Tibial nerve (tissue), 4 donors: ENCODE data around the gene RGSL1. TPM values are rescaled to one million over a fixed set of nuclear protein-coding genes. Genes with fewer than 3 reads are reported as not detected.
"Not testable (repeated sequence)": the region's sequence is repeated elsewhere in the genome, so short reads cannot be mapped to it uniquely, and the experiment has no call there.

Experiments used
- DNase-seq, 2 donors: peaks; one replicate each; pipeline ENCODE4 v3.0.0-alpha.2; 2019; ENCODE audit warnings: low spot score in 2 of 2
- H3K27ac ChIP-seq, 4 donors: fragments of 200-600 bp; sonication (generic) in 3 of 4; one replicate each; pipeline ENCODE4 v1.5.1; 2017 to 2019; ENCODE audit warnings: mild to moderate bottlenecking in 1 of 4
- H3K27me3 ChIP-seq, 2 donors: fragments of 200-600 bp; sonication (generic) in 1 of 2; one replicate each; pipeline versions ENCODE4 v1.5.1 to v1.6.0; 2017 to 2019
- H3K36me3 ChIP-seq, 3 donors: fragments of 200-600 bp; sonication (generic); one replicate each; pipeline ENCODE4 v1.5.1; 2018 to 2019
- H3K4me1 ChIP-seq, 4 donors: fragments of 200-600 bp; sonication (generic) in 3 of 4; one replicate each; pipeline ENCODE4 v1.5.1; 2017 to 2019
- H3K4me3 ChIP-seq, 4 donors: fragments of 200-600 bp; sonication (generic) in 3 of 4; one replicate each; pipeline ENCODE4 v1.5.1; 2017 to 2019; ENCODE audit warnings: mild to moderate bottlenecking in 1 of 4, moderate library complexity in 1 of 4
- H3K9me3 ChIP-seq, 4 donors: fragments of 200-600 bp; sonication (generic) in 3 of 4; one replicate each; pipeline ENCODE4 v1.5.1; 2017 to 2019
- CTCF ChIP-seq, 5 experiments: fragments of 200-600 bp in 3 of 5; fragments of 450-650 bp in 2 of 5; sonication (generic) in 3 of 5; IDR thresholded peaks; one replicate each; pipeline ENCODE4 v1.5.1; 2016 to 2019; ENCODE audit warnings: antibody characterized with exemption in 5 of 5, mild to moderate bottlenecking in 3 of 5, moderate library complexity in 2 of 5
- EP300 ChIP-seq, 2 donors: sonication (generic); formaldehyde crosslinking; IDR thresholded peaks; one replicate each; pipeline ENCODE4 v1.6.1; 2017; ENCODE audit warnings: antibody characterized with exemption in 2 of 2, mild to moderate bottlenecking in 1 of 2
- POLR2A ChIP-seq, 2 donors: fragments of 450-650 bp; IDR thresholded peaks; one replicate each; pipeline ENCODE4 v1.6.1; 2017; ENCODE audit warnings: antibody characterized with exemption in 2 of 2, mild to moderate bottlenecking in 2 of 2, moderate library complexity in 2 of 2
- WGBS, 2 donors: methylation state at CpG; one replicate each; pipeline ENCODE4 v1.1.5; 2018; 5-methylcytosine and 5-hydroxymethylcytosine counted together
- total RNA-seq, 4 donors: library from RNA; depleted of rRNA; stranded (reverse); fragments of >200 nt; gene quantifications; one replicate each; pipeline ENCODE4 v1.1.0, GENCODE V29; 2016

The RGSL1 gene
- total RNA-seq, 4 donors from 2014 or later = not detected

GRCh38 chr1:182525342-182525741, 75.4 kb downstream of the RGSL1 start:
- Histone ChIP-seq H3K27ac (no peak overlapping the region), H3K27me3 (no peaks in the 10 kb centered on the region), H3K36me3 (no peaks in the 10 kb centered on the region), H3K4me3 (no peak overlapping the region), H3K4me1 (no peaks in the 10 kb centered on the region), H3K9me3 (peaks cover 0 to 36% (median 9%) of the 10 kb centered on the region in 4 donors)
- TF ChIP-seq POLR2A (IDR thresholded peaks at IDR 0.05) = no peak
- no peak for TF ChIP-seq CTCF (IDR thresholded peaks at IDR 0.05)
- no peak for TF ChIP-seq EP300 (IDR thresholded peaks at IDR 0.05)
- no peak for DNase-seq

- Histone ChIP-seq H3K4me3 (no peak overlapping the region), H3K4me1 (no peaks in the 10 kb centered on the region), H3K9me3 (peaks cover 0 to 36% (median 9%) of the 10 kb centered on the region in 4 donors), H3K27me3 (no peaks in the 10 kb centered on the region), H3K27ac (no peak overlapping the region), H3K36me3 (no peaks in the 10 kb centered on the region)
- TF ChIP-seq POLR2A (IDR thresholded peaks at IDR 0.05) (no peak), CTCF (IDR thresholded peaks at IDR 0.05) (no peak), EP300 (IDR thresholded peaks at IDR 0.05) (no peak)
- no peak for DNase-seq
- 85 to 86% methylated on average over 2 of the region's 2 CpGs for WGBS, 2 donors
Measured at GRCh38 chr1:182527680-182528079, 77.7 kb downstream of the RGSL1 start.

GRCh38 chr1:182528206-182528605, 78.3 kb downstream of the RGSL1 start:
- H3K36me3 ChIP-seq, H3K4me3 ChIP-seq, H3K27ac ChIP-seq, H3K27me3 ChIP-seq, DNase-seq, H3K4me1 ChIP-seq: not testable (repeated sequence)
- 84 to 86% methylated on average over 5 of the region's 5 CpGs for WGBS, 2 donors
- peaks cover 0 to 36% (median 9%) of the 10 kb centered on the region in 4 donors for H3K9me3 ChIP-seq

GRCh38 chr1:182533896-182534295, 84.0 kb downstream of the RGSL1 start:
- WGBS, 2 donors = 92 to 98% methylated on average over 2 of the region's 2 CpGs
- peaks cover 0 to 1% (median 0%) of the 10 kb centered on the region in 4 donors for H3K9me3 ChIP-seq
- no peaks in the 10 kb centered on the region for H3K4me1 ChIP-seq
- no peaks in the 10 kb centered on the region for H3K36me3 ChIP-seq
- H3K27me3 ChIP-seq = no peaks in the 10 kb centered on the region
- DNase-seq = no peak
- TF ChIP-seq CTCF (IDR thresholded peaks at IDR 0.05) (no peak), POLR2A (IDR thresholded peaks at IDR 0.05) (no peak), EP300 (IDR thresholded peaks at IDR 0.05) (no peak)
- no peak overlapping the region for H3K4me3 ChIP-seq
- H3K27ac ChIP-seq = no peak overlapping the region

GRCh38 chr1:182549346-182549745, 99.4 kb downstream of the RGSL1 start:
- no peak for TF ChIP-seq POLR2A (IDR thresholded peaks at IDR 0.05)
- TF ChIP-seq EP300 (IDR thresholded peaks at IDR 0.05) = no peak
- no peak for TF ChIP-seq CTCF (IDR thresholded peaks at IDR 0.05)
- H3K9me3 ChIP-seq = peaks cover 0 to 16% (median 0%) of the 10 kb centered on the region in 4 donors
- no peak for DNase-seq

GRCh38 chr1:182549811-182550210, 99.9 kb downstream of the RGSL1 start:
- Histone ChIP-seq H3K9me3 (peaks cover 0 to 16% (median 0%) of the 10 kb centered on the region in 4 donors), H3K4me1 (no peaks in the 10 kb centered on the region), H3K27me3 (no peaks in the 10 kb centered on the region), H3K36me3 (no peaks in the 10 kb centered on the region), H3K4me3 (no peak overlapping the region), H3K27ac (no peak overlapping the region)
- WGBS, 2 donors = 21 to 26% methylated on average over 1 of the region's 1 CpG
- TF ChIP-seq POLR2A (IDR thresholded peaks at IDR 0.05) (no peak), EP300 (IDR thresholded peaks at IDR 0.05) (no peak)
- no peak for DNase-seq

More at GRCh38 chr1:182549346-182549745, 99.4 kb downstream of the RGSL1 start:
- no peak overlapping the region for H3K4me3 ChIP-seq
- no peaks in the 10 kb centered on the region for H3K4me1 ChIP-seq
- no peaks in the 10 kb centered on the region for H3K36me3 ChIP-seq
- H3K27me3 ChIP-seq = no peaks in the 10 kb centered on the region
- no peak overlapping the region for H3K27ac ChIP-seq
